ENCODE results near the gene CDC23. TPM values are rescaled to one million over a fixed set of nuclear protein-coding genes. Genes with fewer than 3 reads are reported as not detected.
A peak's percentile ranks its signal among the peaks of the same experiment; 100 is the strongest.

Gene CDC23
- total RNA-seq, 1 experiment from 2014 or later, result 41.3 TPM

DNA sequence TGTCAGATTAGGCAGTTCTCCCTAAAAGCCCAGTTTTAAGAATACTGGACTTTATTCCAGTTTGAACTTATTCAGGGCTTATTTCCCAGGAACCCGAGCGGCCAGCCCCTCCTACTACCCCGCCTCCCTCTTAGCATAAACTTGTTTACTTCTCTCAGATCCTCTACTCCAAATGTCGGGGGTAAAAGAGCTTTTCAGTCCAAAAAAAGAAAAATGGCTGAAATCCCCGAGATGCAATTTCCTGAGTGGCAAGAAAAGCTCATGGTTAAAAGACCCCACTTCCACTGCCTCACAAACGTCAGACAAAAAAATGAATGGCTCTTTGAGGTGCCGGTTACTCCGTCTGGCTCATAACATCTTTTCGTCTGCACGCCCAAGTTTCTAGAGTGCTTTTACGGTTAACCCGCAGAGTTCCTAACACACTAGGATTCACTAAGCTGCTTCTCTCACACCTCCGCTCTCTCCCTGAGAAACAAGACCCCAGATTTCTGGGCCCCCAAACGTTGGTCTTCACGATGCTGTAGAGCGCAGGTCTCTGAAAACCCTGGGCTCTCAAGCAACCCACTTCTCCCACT is 35.1 kb downstream of the CDC23 start:
- Histone ChIP-seq H3K9ac (ENCODE audit: extremely low read depth, insufficient read length, low read length) (peak overlapping the region; percentile 86), H3K4me1 (ENCODE audit: insufficient read depth, low read length) (no peaks in the 10 kb centered on the region), H3T11ph (ENCODE audit: low read length) (no peak overlapping the region), H3K56ac (ENCODE audit: insufficient read length, low read depth, low read length) (no peak overlapping the region), H2BK120ac (ENCODE audit: low read depth, low read length, poor library complexity, severe bottlenecking) (no peak overlapping the region), H3K79me2 (ENCODE audit: insufficient read depth, low read length) (peaks cover 4% of the 10 kb centered on the region; the same call in 1 of the 2 replicates), H2BK15ac (ENCODE audit: low read depth, low read length) (no peak overlapping the region), H3K9me3 (ENCODE audit: control insufficient read depth, low read depth, low read length) (no peaks in the 10 kb centered on the region), H3K23me2 (ENCODE audit: insufficient read length, low read depth, low read length, poor library complexity, severe bottlenecking) (peaks cover 8% of the 10 kb centered on the region), H3K14ac (ENCODE audit: insufficient read depth, low read length) (0 out of 2 replicates have a peak overlapping the region, but pooled peaks have one; percentile 3), H4K91ac (ENCODE audit: insufficient read length, low read depth, low read length) (no peak overlapping the region), H3K4me2 (ENCODE audit: insufficient read depth, insufficient read length, low read length) (peak overlapping the region; percentile 84), H3K4ac (ENCODE audit: low read depth, low read length) (no peak overlapping the region), H3K27me3 (ENCODE audit: insufficient read depth, low read length) (no peaks in the 10 kb centered on the region), H2AFZ (ENCODE audit: low read length) (no peak overlapping the region), H2BK12ac (ENCODE audit: insufficient read length, low read depth, low read length) (no peak overlapping the region), H3K27ac (ENCODE audit: insufficient read length, low read depth, low read length) (peak overlapping the region; percentile 28), H2BK20ac (ENCODE audit: low read depth, low read length, poor library complexity, severe bottlenecking) (no peak overlapping the region), H3K23ac (ENCODE audit: insufficient read length, low read depth, low read length) (no peak overlapping the region), H2AK5ac (ENCODE audit: insufficient read length, low read length) (no peak overlapping the region), H4K8ac (replicated peaks; ENCODE audit: insufficient read length, low read depth, low read length) (no peak overlapping the region), H4K20me1 (ENCODE audit: control insufficient read depth, insufficient read depth, insufficient read length) (no peaks in the 10 kb centered on the region), H3K79me1 (ENCODE audit: insufficient read depth, low read depth, low read length, poor library complexity, severe bottlenecking) (no peaks in the 10 kb centered on the region), H4K5ac (ENCODE audit: insufficient read length, low read depth, low read length) (no peak overlapping the region), H2BK5ac (ENCODE audit: insufficient read length, low read length) (no peak overlapping the region), H3K18ac (ENCODE audit: insufficient read length, low read depth, low read length) (peak overlapping the region; percentile 3)
- TF ChIP-seq, protein P1, sequence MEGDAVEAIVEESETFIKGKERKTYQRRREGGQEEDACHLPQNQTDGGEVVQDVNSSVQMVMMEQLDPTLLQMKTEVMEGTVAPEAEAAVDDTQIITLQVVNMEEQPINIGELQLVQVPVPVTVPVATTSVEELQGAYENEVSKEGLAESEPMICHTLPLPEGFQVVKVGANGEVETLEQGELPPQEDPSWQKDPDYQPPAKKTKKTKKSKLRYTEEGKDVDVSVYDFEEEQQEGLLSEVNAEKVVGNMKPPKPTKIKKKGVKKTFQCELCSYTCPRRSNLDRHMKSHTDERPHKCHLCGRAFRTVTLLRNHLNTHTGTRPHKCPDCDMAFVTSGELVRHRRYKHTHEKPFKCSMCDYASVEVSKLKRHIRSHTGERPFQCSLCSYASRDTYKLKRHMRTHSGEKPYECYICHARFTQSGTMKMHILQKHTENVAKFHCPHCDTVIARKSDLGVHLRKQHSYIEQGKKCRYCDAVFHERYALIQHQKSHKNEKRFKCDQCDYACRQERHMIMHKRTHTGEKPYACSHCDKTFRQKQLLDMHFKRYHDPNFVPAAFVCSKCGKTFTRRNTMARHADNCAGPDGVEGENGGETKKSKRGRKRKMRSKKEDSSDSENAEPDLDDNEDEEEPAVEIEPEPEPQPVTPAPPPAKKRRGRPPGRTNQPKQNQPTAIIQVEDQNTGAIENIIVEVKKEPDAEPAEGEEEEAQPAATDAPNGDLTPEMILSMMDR (conservative IDR thresholded peaks at IDR 0.05), result no peak
- DNase-seq, result no peak
- Mint-ChIP-seq H3K27me3 (ENCODE audit: low read depth) (no peaks in the 10 kb centered on the region), H3K4me3 (no peak overlapping the region), H3K36me3 (ENCODE audit: insufficient read depth in 1 of 3, low read depth in 3 of 3) (peaks cover 27 to 57% (median 55%) of the 10 kb centered on the region in 3 experiments), H3K27ac (no peak overlapping the region), H3K4me1 (peaks cover 12 to 16% of the 10 kb centered on the region in 2 experiments), H3K9me3 (no peaks in the 10 kb centered on the region)
- no CpG with 5 or more reads among the region's 16 CpGs for WGBS (ENCODE audit: extremely low coverage, insufficient read length, low lambda C conversion rate)

Measured in H9 (cell line).